DOHH2 (cell line): ENCODE results near the gene WDFY2.

ENCODE experiments used
- EZH2phosphoT487 ChIP-seq: fragments of 200-600 bp; sonication (generic); IDR thresholded peaks from 2 replicates; pipeline ENCODE4 v1.6.1; 2017; ENCODE audit warnings: borderline replicate concordance, mild to moderate bottlenecking, antibody characterized with exemption, low read length, moderate library complexity, mixed read lengths
- TF ChIP-seq, protein P1 (sequence below): fragments of 200-600 bp; sonication (generic); IDR thresholded peaks from one replicate; pipeline ENCODE4 v1.5.1; 2014; ENCODE audit warnings: antibody characterized with exemption, mild to moderate bottlenecking, low read depth, low read length; ENCODE audit not compliant: poor library complexity, severe bottlenecking

- TF ChIP-seq, protein P1, sequence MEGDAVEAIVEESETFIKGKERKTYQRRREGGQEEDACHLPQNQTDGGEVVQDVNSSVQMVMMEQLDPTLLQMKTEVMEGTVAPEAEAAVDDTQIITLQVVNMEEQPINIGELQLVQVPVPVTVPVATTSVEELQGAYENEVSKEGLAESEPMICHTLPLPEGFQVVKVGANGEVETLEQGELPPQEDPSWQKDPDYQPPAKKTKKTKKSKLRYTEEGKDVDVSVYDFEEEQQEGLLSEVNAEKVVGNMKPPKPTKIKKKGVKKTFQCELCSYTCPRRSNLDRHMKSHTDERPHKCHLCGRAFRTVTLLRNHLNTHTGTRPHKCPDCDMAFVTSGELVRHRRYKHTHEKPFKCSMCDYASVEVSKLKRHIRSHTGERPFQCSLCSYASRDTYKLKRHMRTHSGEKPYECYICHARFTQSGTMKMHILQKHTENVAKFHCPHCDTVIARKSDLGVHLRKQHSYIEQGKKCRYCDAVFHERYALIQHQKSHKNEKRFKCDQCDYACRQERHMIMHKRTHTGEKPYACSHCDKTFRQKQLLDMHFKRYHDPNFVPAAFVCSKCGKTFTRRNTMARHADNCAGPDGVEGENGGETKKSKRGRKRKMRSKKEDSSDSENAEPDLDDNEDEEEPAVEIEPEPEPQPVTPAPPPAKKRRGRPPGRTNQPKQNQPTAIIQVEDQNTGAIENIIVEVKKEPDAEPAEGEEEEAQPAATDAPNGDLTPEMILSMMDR: no peak
- TF ChIP-seq EZH2phosphoT487: no peak
Measured at GRCh38 chr13:51675385-51675784, 91.1 kb downstream of the WDFY2 start.
